ENCODE results near the gene KHDC3L. TPM values are rescaled to one million over a fixed set of nuclear protein-coding genes. Genes with fewer than 3 reads are reported as not detected.

KHDC3L gene
- total and polyA plus RNA-seq, 2 of the 8 experiments (the other 6 are each of a cell fraction or from before 2014, with no cell fraction given) = 0.11 TPM; not detected in 1

DNA sequence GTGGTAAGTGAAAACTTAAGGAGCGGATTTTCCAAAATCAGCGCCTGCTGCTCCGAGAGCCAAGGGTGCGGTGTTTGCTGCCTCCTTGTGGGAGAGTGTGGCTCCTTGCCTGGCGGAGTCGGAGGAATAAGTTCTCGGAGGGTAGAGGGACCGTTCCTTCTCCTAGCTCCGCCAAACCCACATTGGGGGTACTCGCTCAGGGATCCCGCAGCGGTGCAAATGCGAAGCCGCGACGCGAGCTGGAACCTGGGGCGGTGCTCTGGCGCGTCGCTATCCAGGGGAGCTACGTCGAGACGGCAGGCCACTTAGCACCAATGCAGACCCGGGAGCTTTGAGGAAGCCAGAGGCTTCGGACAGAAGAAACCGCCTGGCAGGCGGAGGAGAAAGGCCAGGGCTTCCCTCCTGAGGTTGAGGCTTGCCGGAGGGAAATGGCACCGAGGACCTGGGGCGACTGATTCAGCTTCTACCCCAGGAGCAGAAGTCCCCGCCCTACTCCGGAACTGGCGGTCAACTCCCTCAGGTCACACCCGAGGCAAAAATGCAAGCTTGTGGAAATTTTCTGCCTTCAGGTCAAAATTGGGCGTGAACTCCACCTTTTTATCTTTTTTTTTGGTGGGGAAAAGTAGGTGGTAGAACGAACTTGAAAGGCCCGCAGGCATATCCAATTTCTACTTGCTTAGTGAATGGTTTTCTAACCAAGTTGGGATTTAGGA, 26.5 kb downstream of the KHDC3L start (continued):
- peak; percentile 29 for TF ChIP-seq TAF7 (optimal IDR thresholded peaks at IDR 0.05; ENCODE audit: borderline replicate concordance, low read depth, low read length)

All from H1 (cell line).